ENCODE data around the gene ZNF804B. TPM values are rescaled to one million over a fixed set of nuclear protein-coding genes. Genes with fewer than 3 reads are reported as not detected.

Gene ZNF804B
- total RNA-seq, 1 experiment from 2014 or later, result not detected

DNA sequence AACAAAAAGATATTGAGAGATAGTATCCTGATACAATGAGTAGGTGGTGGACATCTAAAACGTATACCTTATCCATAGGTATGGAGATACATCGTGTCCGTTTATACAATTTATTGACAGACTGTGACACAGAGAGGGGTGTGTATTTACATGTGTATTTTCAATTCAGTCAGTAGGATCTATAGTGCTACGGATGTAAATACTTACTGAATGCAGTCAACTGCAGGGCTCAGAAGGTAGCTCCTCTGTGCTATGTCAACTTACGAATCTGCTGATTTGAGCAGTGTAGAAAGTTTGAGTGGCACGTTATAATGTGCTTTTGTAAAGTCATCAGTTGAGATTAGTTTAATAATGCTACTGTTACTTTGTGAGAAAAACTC, 626 bp downstream of the ZNF804B start:
- Histone ChIP-seq H2AK5ac (ENCODE audit: insufficient read length, low read length) (no peak overlapping the region), H4K5ac (ENCODE audit: insufficient read length, low read depth, low read length) (no peak overlapping the region), H3K9ac (ENCODE audit: extremely low read depth, insufficient read length, low read length) (no peak overlapping the region), H4K8ac (replicated peaks; ENCODE audit: insufficient read length, low read depth, low read length) (no peak overlapping the region), H3K79me1 (ENCODE audit: insufficient read depth, low read depth, low read length, poor library complexity, severe bottlenecking) (no peaks in the 10 kb centered on the region), H2BK120ac (ENCODE audit: low read depth, low read length, poor library complexity, severe bottlenecking) (no peak overlapping the region), H2BK15ac (ENCODE audit: low read depth, low read length) (no peak overlapping the region), H2BK5ac (ENCODE audit: insufficient read length, low read length) (no peak overlapping the region), H2BK12ac (ENCODE audit: insufficient read length, low read depth, low read length) (no peak overlapping the region), H3K4ac (ENCODE audit: low read depth, low read length) (no peak overlapping the region), H4K91ac (ENCODE audit: insufficient read length, low read depth, low read length) (no peak overlapping the region), H3K9me3 (ENCODE audit: control insufficient read depth, low read depth, low read length) (no peaks in the 10 kb centered on the region), H3K27me3 (ENCODE audit: insufficient read depth, low read length) (peaks cover 6% of the 10 kb centered on the region; the same call in 1 of the 2 replicates), H3K4me1 (ENCODE audit: insufficient read depth, low read length) (no peaks in the 10 kb centered on the region), H3K27ac (ENCODE audit: insufficient read length, low read depth, low read length) (no peak overlapping the region), H4K20me1 (ENCODE audit: control insufficient read depth, insufficient read depth, insufficient read length) (no peaks in the 10 kb centered on the region), H3K14ac (ENCODE audit: insufficient read depth, low read length) (no peak overlapping the region), H3K4me2 (ENCODE audit: insufficient read depth, insufficient read length, low read length) (peak overlapping the region; percentile 86), H3K18ac (ENCODE audit: insufficient read length, low read depth, low read length) (no peak overlapping the region), H3K79me2 (ENCODE audit: insufficient read depth, low read length) (no peaks in the 10 kb centered on the region), H3K23ac (ENCODE audit: insufficient read length, low read depth, low read length) (no peak overlapping the region), H3K56ac (ENCODE audit: insufficient read length, low read depth, low read length) (no peak overlapping the region), H3K23me2 (ENCODE audit: insufficient read length, low read depth, low read length, poor library complexity, severe bottlenecking) (peaks cover 9% of the 10 kb centered on the region), H2AFZ (ENCODE audit: low read length) (no peak overlapping the region), H2BK20ac (ENCODE audit: low read depth, low read length, poor library complexity, severe bottlenecking) (no peak overlapping the region), H3T11ph (ENCODE audit: low read length) (no peak overlapping the region)
- peaks cover 8 to 10% of the 10 kb centered on the region in 2 experiments for H3K4me1 Mint-ChIP-seq
- no peaks in the 10 kb centered on the region for H3K36me3 Mint-ChIP-seq (ENCODE audit: insufficient read depth in 1 of 3, low read depth in 3 of 3)
- H3K9me3 Mint-ChIP-seq, result no peaks in the 10 kb centered on the region
- DNase-seq, result no peak
- peak overlapping the region; percentile 62 to 84 for H3K4me3 Mint-ChIP-seq
- H3K27ac Mint-ChIP-seq, result no peak overlapping the region
- H3K27me3 Mint-ChIP-seq (ENCODE audit: low read depth), result peaks cover 64% of the 10 kb centered on the region
- no CpG with 5 or more reads among the region's 6 CpGs for WGBS (ENCODE audit: extremely low coverage, insufficient read length, low lambda C conversion rate)
- TF ChIP-seq, protein P1, sequence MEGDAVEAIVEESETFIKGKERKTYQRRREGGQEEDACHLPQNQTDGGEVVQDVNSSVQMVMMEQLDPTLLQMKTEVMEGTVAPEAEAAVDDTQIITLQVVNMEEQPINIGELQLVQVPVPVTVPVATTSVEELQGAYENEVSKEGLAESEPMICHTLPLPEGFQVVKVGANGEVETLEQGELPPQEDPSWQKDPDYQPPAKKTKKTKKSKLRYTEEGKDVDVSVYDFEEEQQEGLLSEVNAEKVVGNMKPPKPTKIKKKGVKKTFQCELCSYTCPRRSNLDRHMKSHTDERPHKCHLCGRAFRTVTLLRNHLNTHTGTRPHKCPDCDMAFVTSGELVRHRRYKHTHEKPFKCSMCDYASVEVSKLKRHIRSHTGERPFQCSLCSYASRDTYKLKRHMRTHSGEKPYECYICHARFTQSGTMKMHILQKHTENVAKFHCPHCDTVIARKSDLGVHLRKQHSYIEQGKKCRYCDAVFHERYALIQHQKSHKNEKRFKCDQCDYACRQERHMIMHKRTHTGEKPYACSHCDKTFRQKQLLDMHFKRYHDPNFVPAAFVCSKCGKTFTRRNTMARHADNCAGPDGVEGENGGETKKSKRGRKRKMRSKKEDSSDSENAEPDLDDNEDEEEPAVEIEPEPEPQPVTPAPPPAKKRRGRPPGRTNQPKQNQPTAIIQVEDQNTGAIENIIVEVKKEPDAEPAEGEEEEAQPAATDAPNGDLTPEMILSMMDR (conservative IDR thresholded peaks at IDR 0.05), result no peak

All from H9 (cell line).